ENCODE results near the gene KBTBD3.

KBTBD3 gene

DNA sequence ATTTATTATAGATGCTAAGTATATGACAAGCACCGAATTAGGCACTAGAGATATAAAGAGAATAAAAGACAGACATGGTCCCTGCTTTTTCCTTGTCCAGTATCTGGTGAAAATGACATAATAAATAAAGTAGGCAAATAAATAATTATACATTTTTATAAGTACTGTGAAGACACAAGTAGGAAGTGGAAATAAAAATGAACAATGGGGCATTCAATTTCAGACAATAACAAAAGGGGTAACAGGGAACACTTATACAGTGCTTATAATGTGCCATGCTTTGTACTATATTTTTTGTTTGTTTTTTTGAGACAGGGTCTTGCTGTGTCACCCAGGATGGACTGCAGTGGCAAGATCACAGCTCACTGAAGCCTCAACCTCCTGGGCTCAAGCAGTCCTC is 4.3 kb downstream of the KBTBD3 start:
- no peaks in the 10 kb centered on the region for H3K27me3 ChIP-seq (ENCODE audit: control insufficient read depth in 1 of 2, insufficient read depth in 1 of 2, low read length in 2 of 2)
- H3K79me1 ChIP-seq (replicated peaks; ENCODE audit: low read length, poor library complexity, severe bottlenecking): peaks cover 10% of the 10 kb centered on the region
- no peak overlapping the region for H3K27ac ChIP-seq (ENCODE audit: low read length, poor library complexity, severe bottlenecking)

GRCh38 chr11:106070606-106071005 is 6.5 kb downstream of the KBTBD3 start:
- Histone ChIP-seq H3K27me3 (ENCODE audit: control insufficient read depth in 1 of 2, insufficient read depth in 1 of 2, low read length in 2 of 2) (no peaks in the 10 kb centered on the region), H4K91ac (ENCODE audit: low read length) (no peak overlapping the region), H3K4me3 (ENCODE audit: insufficient read depth in 1 of 2, low read depth in 1 of 2, low read length in 2 of 2) (no peak overlapping the region), H3K18ac (ENCODE audit: low read depth in 1 of 2, low read length in 2 of 2) (no peak overlapping the region), H2BK15ac (ENCODE audit: low read depth, poor library complexity, severe bottlenecking) (no peak overlapping the region), H3K9ac (ENCODE audit: low read length) (no peak overlapping the region), H3K9me3 (ENCODE audit: control insufficient read depth, low read length) (no peaks in the 10 kb centered on the region), H3K36me3 (ENCODE audit: control insufficient read depth in 1 of 2, insufficient read depth in 2 of 2, low read depth in 1 of 2, low read length in 2 of 2) (no peaks in the 10 kb centered on the region), H2AFZ (ENCODE audit: low read depth, low read length) (no peak overlapping the region), H3K4me2 (ENCODE audit: low read length, poor library complexity, severe bottlenecking) (no peak overlapping the region), H2BK120ac (ENCODE audit: low read depth, low read length) (no peak overlapping the region), H4K8ac (ENCODE audit: low read length) (no peak overlapping the region), H3K27ac (ENCODE audit: low read length, poor library complexity, severe bottlenecking) (no peak overlapping the region), H3K23ac (ENCODE audit: low read length in 2 of 2) (no peak overlapping the region), H2AK5ac (ENCODE audit: low read length, severe bottlenecking) (no peak overlapping the region), H3K14ac (ENCODE audit: low read length in 2 of 2) (no peak overlapping the region), H2BK5ac (ENCODE audit: low read depth, low read length, poor library complexity, severe bottlenecking) (no peak overlapping the region), H2BK12ac (ENCODE audit: low read length in 2 of 2) (no peak overlapping the region), H3K4ac (ENCODE audit: low read depth in 1 of 2, low read length in 2 of 2) (no peak overlapping the region), H3K4me1 (ENCODE audit: control insufficient read depth, insufficient read depth, low read depth, low read length) (no peaks in the 10 kb centered on the region), H3K79me1 (replicated peaks; ENCODE audit: low read length, poor library complexity, severe bottlenecking) (peaks cover 7% of the 10 kb centered on the region)
- no peak for DNase-seq
- WGBS: no CpG with 5 or more reads among the region's 3 CpGs

More for the DNA sequence above, 4.3 kb downstream of the KBTBD3 start:
- Histone ChIP-seq H2BK120ac (ENCODE audit: low read depth, low read length) (no peak overlapping the region), H2BK12ac (ENCODE audit: low read length in 2 of 2) (no peak overlapping the region), H3K9ac (ENCODE audit: low read length) (no peak overlapping the region), H3K36me3 (ENCODE audit: control insufficient read depth in 1 of 2, insufficient read depth in 2 of 2, low read depth in 1 of 2, low read length in 2 of 2) (no peaks in the 10 kb centered on the region), H3K4ac (ENCODE audit: low read depth in 1 of 2, low read length in 2 of 2) (no peak overlapping the region), H3K4me1 (ENCODE audit: control insufficient read depth, insufficient read depth, low read depth, low read length) (no peaks in the 10 kb centered on the region), H3K9me3 (ENCODE audit: control insufficient read depth, low read length) (no peaks in the 10 kb centered on the region), H3K23ac (ENCODE audit: low read length in 2 of 2) (no peak overlapping the region), H3K4me3 (ENCODE audit: insufficient read depth in 1 of 2, low read depth in 1 of 2, low read length in 2 of 2) (no peak overlapping the region), H3K18ac (ENCODE audit: low read depth in 1 of 2, low read length in 2 of 2) (no peak overlapping the region), H3K14ac (ENCODE audit: low read length in 2 of 2) (no peak overlapping the region), H4K8ac (ENCODE audit: low read length) (no peak overlapping the region), H2AFZ (ENCODE audit: low read depth, low read length) (no peak overlapping the region), H2BK5ac (ENCODE audit: low read depth, low read length, poor library complexity, severe bottlenecking) (no peak overlapping the region), H3K4me2 (ENCODE audit: low read length, poor library complexity, severe bottlenecking) (no peak overlapping the region), H2AK5ac (ENCODE audit: low read length, severe bottlenecking) (no peak overlapping the region), H2BK15ac (ENCODE audit: low read depth, poor library complexity, severe bottlenecking) (no peak overlapping the region), H4K91ac (ENCODE audit: low read length) (no peak overlapping the region)
- DNase-seq: no peak
- no CpG with 5 or more reads among the region's 1 CpG for WGBS

DNA sequence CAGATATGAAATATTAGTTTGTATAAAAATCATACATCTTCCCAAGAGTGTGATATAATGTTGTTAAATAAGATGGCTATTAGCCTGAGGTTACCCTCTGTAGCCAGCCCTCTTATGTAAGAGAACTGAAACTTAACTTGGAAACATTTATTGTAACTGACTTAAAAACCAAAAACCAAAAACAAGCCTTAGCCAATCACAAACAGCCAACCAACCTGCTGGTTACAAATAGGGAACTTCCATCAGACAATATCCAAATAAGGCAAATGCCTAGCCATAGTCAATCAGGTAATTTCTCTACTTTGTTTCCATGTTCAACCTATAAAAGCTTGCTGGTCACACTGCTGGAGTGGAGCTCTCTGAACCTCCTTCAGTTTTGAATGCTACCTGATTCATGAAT is 14.1 kb downstream of the KBTBD3 start:
- no peak overlapping the region for H3K18ac ChIP-seq (ENCODE audit: low read depth in 1 of 2, low read length in 2 of 2)
- H4K91ac ChIP-seq (ENCODE audit: low read length): no peak overlapping the region
- H2BK120ac ChIP-seq (ENCODE audit: low read depth, low read length): no peak overlapping the region
- H2BK15ac ChIP-seq (ENCODE audit: low read depth, poor library complexity, severe bottlenecking): no peak overlapping the region
- H3K36me3 ChIP-seq (ENCODE audit: control insufficient read depth in 1 of 2, insufficient read depth in 2 of 2, low read depth in 1 of 2, low read length in 2 of 2): no peaks in the 10 kb centered on the region
- H2AFZ ChIP-seq (ENCODE audit: low read depth, low read length): no peak overlapping the region
- H3K9ac ChIP-seq (ENCODE audit: low read length): no peak overlapping the region
- no peak overlapping the region for H3K4ac ChIP-seq (ENCODE audit: low read depth in 1 of 2, low read length in 2 of 2)
- no peak overlapping the region for H2BK12ac ChIP-seq (ENCODE audit: low read length in 2 of 2)
- no peaks in the 10 kb centered on the region for H3K9me3 ChIP-seq (ENCODE audit: control insufficient read depth, low read length)
- H3K4me1 ChIP-seq (ENCODE audit: control insufficient read depth, insufficient read depth, low read depth, low read length): no peaks in the 10 kb centered on the region
- DNase-seq: no peak
- no peak overlapping the region for H2AK5ac ChIP-seq (ENCODE audit: low read length, severe bottlenecking)
- H3K23ac ChIP-seq (ENCODE audit: low read length in 2 of 2): no peak overlapping the region
- no peak overlapping the region for H3K27ac ChIP-seq (ENCODE audit: low read length, poor library complexity, severe bottlenecking)
- H3K79me1 ChIP-seq (replicated peaks; ENCODE audit: low read length, poor library complexity, severe bottlenecking): peaks cover 12% of the 10 kb centered on the region
- H3K4me2 ChIP-seq (ENCODE audit: low read length, poor library complexity, severe bottlenecking): no peak overlapping the region
- H3K14ac ChIP-seq (ENCODE audit: low read length in 2 of 2): no peak overlapping the region
- H4K8ac ChIP-seq (ENCODE audit: low read length): no peak overlapping the region
- no peaks in the 10 kb centered on the region for H3K27me3 ChIP-seq (ENCODE audit: control insufficient read depth in 1 of 2, insufficient read depth in 1 of 2, low read length in 2 of 2)
- no peak overlapping the region for H3K4me3 ChIP-seq (ENCODE audit: insufficient read depth in 1 of 2, low read depth in 1 of 2, low read length in 2 of 2)
- no peak overlapping the region for H2BK5ac ChIP-seq (ENCODE audit: low read depth, low read length, poor library complexity, severe bottlenecking)

GRCh38 chr11:106061954-106062949 is 14.9 kb downstream of the KBTBD3 start:
- Histone ChIP-seq H2BK15ac (ENCODE audit: low read depth, poor library complexity, severe bottlenecking) (no peak overlapping the region), H3K4me1 (ENCODE audit: control insufficient read depth, insufficient read depth, low read depth, low read length) (no peaks in the 10 kb centered on the region), H3K79me1 (replicated peaks; ENCODE audit: low read length, poor library complexity, severe bottlenecking) (peaks cover 10% of the 10 kb centered on the region), H3K18ac (ENCODE audit: low read depth in 1 of 2, low read length in 2 of 2) (no peak overlapping the region), H3K27me3 (ENCODE audit: control insufficient read depth in 1 of 2, insufficient read depth in 1 of 2, low read length in 2 of 2) (no peaks in the 10 kb centered on the region), H3K36me3 (ENCODE audit: control insufficient read depth in 1 of 2, insufficient read depth in 2 of 2, low read depth in 1 of 2, low read length in 2 of 2) (no peaks in the 10 kb centered on the region), H2BK12ac (ENCODE audit: low read length in 2 of 2) (no peak overlapping the region), H4K8ac (ENCODE audit: low read length) (no peak overlapping the region), H4K91ac (ENCODE audit: low read length) (no peak overlapping the region), H2BK120ac (ENCODE audit: low read depth, low read length) (no peak overlapping the region), H3K4ac (ENCODE audit: low read depth in 1 of 2, low read length in 2 of 2) (no peak overlapping the region), H3K9ac (ENCODE audit: low read length) (no peak overlapping the region), H2BK5ac (ENCODE audit: low read depth, low read length, poor library complexity, severe bottlenecking) (no peak overlapping the region), H2AFZ (ENCODE audit: low read depth, low read length) (no peak overlapping the region), H2AK5ac (ENCODE audit: low read length, severe bottlenecking) (no peak overlapping the region), H3K14ac (ENCODE audit: low read length in 2 of 2) (no peak overlapping the region), H3K4me3 (ENCODE audit: insufficient read depth in 1 of 2, low read depth in 1 of 2, low read length in 2 of 2) (no peak overlapping the region), H3K23ac (ENCODE audit: low read length in 2 of 2) (no peak overlapping the region), H3K4me2 (ENCODE audit: low read length, poor library complexity, severe bottlenecking) (no peak overlapping the region), H3K9me3 (ENCODE audit: control insufficient read depth, low read length) (no peaks in the 10 kb centered on the region), H3K27ac (ENCODE audit: low read length, poor library complexity, severe bottlenecking) (no peak overlapping the region)
- no peak for DNase-seq
- WGBS: 97% methylated on average over 1 of the region's 1 CpG
